ENCODE measurements around the gene HAPLN1.

The HAPLN1 gene

GRCh38 chr5:83721953-83722901, 1.6 kb upstream of the HAPLN1 start:
- peak overlapping the region; percentile 84 for H2AK5ac ChIP-seq (ENCODE audit: low read depth, low read length)
- peak overlapping the region; percentile 99 for H3K18ac ChIP-seq (ENCODE audit: low read length)
- H4K91ac ChIP-seq (ENCODE audit: low read depth, low read length, poor library complexity), result no peak overlapping the region
- H2AFZ ChIP-seq (ENCODE audit: low read length), result peak overlapping the region; percentile 99
- peak overlapping the region; percentile 48 to 82 for H3K4me3 ChIP-seq (ENCODE audit: low read length in 2 of 2)
- peak overlapping the region; percentile 96 for H3K9ac ChIP-seq (ENCODE audit: low read depth, low read length, poor library complexity)
- no peak overlapping the region for H3K4ac ChIP-seq (ENCODE audit: low read length)
- peaks cover 0 to 6% of the 10 kb centered on the region in 2 donors for H3K4me1 ChIP-seq (ENCODE audit: control insufficient read depth in 2 of 2, insufficient read depth in 1 of 2, low read depth in 1 of 2, low read length in 2 of 2)
- DNase-seq (ENCODE audit: low spot score), result peak; percentile 69
- no peaks in the 10 kb centered on the region for H3K9me3 ChIP-seq (replicated peaks in 1 of 2; ENCODE audit: control insufficient read depth in 2 of 2, insufficient read depth in 1 of 2, low read depth in 1 of 2, low read length in 2 of 2)
- peaks cover 0 to 50% (median 0%) of the 10 kb centered on the region in 3 experiments for H3K27me3 ChIP-seq (ENCODE audit: control insufficient read depth in 3 of 3, insufficient read depth in 3 of 3, low read depth in 1 of 3, low read length in 3 of 3)
- peak overlapping the region; percentile 54 for H2BK5ac ChIP-seq (ENCODE audit: low read length)
- no CpG with 5 or more reads among the region's 72 CpGs for WGBS, 2 donors (ENCODE audit: extremely low coverage in 2 of 2, insufficient read length in 2 of 2, insufficient replicate concordance in 1 of 2)
- H2BK12ac ChIP-seq (ENCODE audit: low read length), result no peak overlapping the region
- H3K14ac ChIP-seq (ENCODE audit: low read length), result no peak overlapping the region
- H2BK15ac ChIP-seq (ENCODE audit: low read length), result peak overlapping the region; percentile 98
- H3K36me3 ChIP-seq (replicated peaks in 1 of 2; ENCODE audit: control insufficient read depth in 2 of 2, insufficient read depth in 2 of 2, low read length in 2 of 2), result no peaks in the 10 kb centered on the region
- H3K4me2 ChIP-seq (ENCODE audit: insufficient read depth, low read length, poor library complexity, severe bottlenecking), result peak overlapping the region; percentile 93
- peak overlapping the region; percentile 93 for H3K23ac ChIP-seq (ENCODE audit: low read depth, low read length, poor library complexity)
- peak overlapping the region; percentile 96 for H2BK120ac ChIP-seq (ENCODE audit: low read depth, low read length)
- no peaks in the 10 kb centered on the region for H3K79me1 ChIP-seq (ENCODE audit: low read depth, low read length)
- peak overlapping the region; percentile 99 for H4K8ac ChIP-seq (ENCODE audit: low read depth, low read length)
- H3K27ac ChIP-seq (replicated peaks; ENCODE audit: low read length), result peak overlapping the region; percentile 37

GRCh38 chr5:83718936-83719495, 1.6 kb downstream of the HAPLN1 start:
- Histone ChIP-seq H2AFZ (ENCODE audit: low read length) (no peak overlapping the region), H4K8ac (ENCODE audit: low read depth, low read length) (no peak overlapping the region), H2BK120ac (ENCODE audit: low read depth, low read length) (no peak overlapping the region), H2BK5ac (ENCODE audit: low read length) (no peak overlapping the region), H3K4ac (ENCODE audit: low read length) (no peak overlapping the region), H3K27ac (replicated peaks; ENCODE audit: low read length) (no peak overlapping the region), H3K36me3 (replicated peaks in 1 of 2; ENCODE audit: control insufficient read depth in 2 of 2, insufficient read depth in 2 of 2, low read length in 2 of 2) (no peaks in the 10 kb centered on the region), H2AK5ac (ENCODE audit: low read depth, low read length) (no peak overlapping the region), H3K23ac (ENCODE audit: low read depth, low read length, poor library complexity) (no peak overlapping the region), H4K91ac (ENCODE audit: low read depth, low read length, poor library complexity) (no peak overlapping the region), H3K4me3 (ENCODE audit: low read length in 2 of 2) (no peak overlapping the region), H3K4me2 (ENCODE audit: insufficient read depth, low read length, poor library complexity, severe bottlenecking) (no peak overlapping the region), H3K27me3 (ENCODE audit: control insufficient read depth in 3 of 3, insufficient read depth in 3 of 3, low read depth in 1 of 3, low read length in 3 of 3) (peaks cover 0 to 46% (median 0%) of the 10 kb centered on the region in 3 experiments), H2BK12ac (ENCODE audit: low read length) (no peak overlapping the region), H2BK15ac (ENCODE audit: low read length) (no peak overlapping the region), H3K14ac (ENCODE audit: low read length) (no peak overlapping the region), H3K9me3 (replicated peaks in 1 of 2; ENCODE audit: control insufficient read depth in 2 of 2, insufficient read depth in 1 of 2, low read depth in 1 of 2, low read length in 2 of 2) (no peaks in the 10 kb centered on the region), H3K79me1 (ENCODE audit: low read depth, low read length) (no peaks in the 10 kb centered on the region), H3K4me1 (ENCODE audit: control insufficient read depth in 2 of 2, insufficient read depth in 1 of 2, low read depth in 1 of 2, low read length in 2 of 2) (peaks cover 0 to 4% of the 10 kb centered on the region in 2 donors), H3K9ac (ENCODE audit: low read depth, low read length, poor library complexity) (no peak overlapping the region), H3K18ac (ENCODE audit: low read length) (no peak overlapping the region)
- no CpG with 5 or more reads among the region's 2 CpGs for WGBS, 2 donors (ENCODE audit: extremely low coverage in 2 of 2, insufficient read length in 2 of 2, insufficient replicate concordance in 1 of 2)
- DNase-seq (ENCODE audit: low spot score), result no peak

GRCh38 chr5:83718195-83718825, 2.3 kb downstream of the HAPLN1 start:
- H3K4me3 ChIP-seq (ENCODE audit: low read length in 2 of 2), result no peak overlapping the region
- H3K14ac ChIP-seq (ENCODE audit: low read length), result no peak overlapping the region
- peak; percentile 57 for DNase-seq (ENCODE audit: low spot score)
- no peak overlapping the region for H3K4me2 ChIP-seq (ENCODE audit: insufficient read depth, low read length, poor library complexity, severe bottlenecking)
- H3K18ac ChIP-seq (ENCODE audit: low read length), result no peak overlapping the region
- no peak overlapping the region for H3K9ac ChIP-seq (ENCODE audit: low read depth, low read length, poor library complexity)
- H3K9me3 ChIP-seq (replicated peaks in 1 of 2; ENCODE audit: control insufficient read depth in 2 of 2, insufficient read depth in 1 of 2, low read depth in 1 of 2, low read length in 2 of 2), result no peaks in the 10 kb centered on the region
- H3K79me1 ChIP-seq (ENCODE audit: low read depth, low read length), result no peaks in the 10 kb centered on the region
- H2BK120ac ChIP-seq (ENCODE audit: low read depth, low read length), result no peak overlapping the region
- no peak overlapping the region for H3K27ac ChIP-seq (replicated peaks; ENCODE audit: low read length)
- no peak overlapping the region for H2BK12ac ChIP-seq (ENCODE audit: low read length)
- no peak overlapping the region for H3K23ac ChIP-seq (ENCODE audit: low read depth, low read length, poor library complexity)
- H3K4me1 ChIP-seq (ENCODE audit: control insufficient read depth in 2 of 2, insufficient read depth in 1 of 2, low read depth in 1 of 2, low read length in 2 of 2), result peaks cover 0 to 4% of the 10 kb centered on the region in 2 donors
- H4K91ac ChIP-seq (ENCODE audit: low read depth, low read length, poor library complexity), result no peak overlapping the region
- H3K36me3 ChIP-seq (replicated peaks in 1 of 2; ENCODE audit: control insufficient read depth in 2 of 2, insufficient read depth in 2 of 2, low read length in 2 of 2), result no peaks in the 10 kb centered on the region
- H3K4ac ChIP-seq (ENCODE audit: low read length), result no peak overlapping the region
- H2AK5ac ChIP-seq (ENCODE audit: low read depth, low read length), result no peak overlapping the region
- H2AFZ ChIP-seq (ENCODE audit: low read length), result no peak overlapping the region
- H2BK5ac ChIP-seq (ENCODE audit: low read length), result no peak overlapping the region
- peaks cover 0 to 40% (median 0%) of the 10 kb centered on the region in 3 experiments for H3K27me3 ChIP-seq (ENCODE audit: control insufficient read depth in 3 of 3, insufficient read depth in 3 of 3, low read depth in 1 of 3, low read length in 3 of 3)
- WGBS, 2 donors (ENCODE audit: extremely low coverage in 2 of 2, insufficient read length in 2 of 2, insufficient replicate concordance in 1 of 2), result no CpG with 5 or more reads among the region's 6 CpGs
- H2BK15ac ChIP-seq (ENCODE audit: low read length), result no peak overlapping the region
- no peak overlapping the region for H4K8ac ChIP-seq (ENCODE audit: low read depth, low read length)
